K562 (cell line): ENCODE measurements around the gene GABBR1. TPM values are rescaled to one million over a fixed set of nuclear protein-coding genes. Genes with fewer than 3 reads are reported as not detected.

Experiments used
- ATAC-seq: fragments of 200-7000 bp; cut with Tn5 transposase; 3 replicates; pipeline ENCODE4 v1.9.1; 2020; ENCODE audit warnings: moderate library complexity
- BruUV-seq: library from RNA; stranded (reverse); fragments of 400-500 nt; replicated peaks from 2 replicates; lab custom pipeline; 2021; lab: Mats Ljungman, UMichigan
- CTCF ChIA-PET: fragments of 300-600 bp; formaldehyde crosslinking; extraction: SDS; loops from one replicate; lab custom pipeline; 2021; ENCODE audit warnings: low intra/inter-chr PET ratio; lab: Yijun Ruan, JAX
- POLR2A ChIA-PET: fragments of 300-600, 350-650 bp; sonication (Branson Sonifier 250); formaldehyde crosslinking; extraction: SDS; loops from one replicate; lab custom pipeline; 2021; ENCODE audit warnings: antibody characterized with exemption, inconsistent platforms; lab: Yijun Ruan, JAX
- DNase-seq, 4 experiments: peaks; one replicate each; pipeline versions ENCODE4 v3.0.0 to v3.0.0-alpha.2; 2011 to 2018; ENCODE audit warnings: low spot score in 3 of 4, mixed read lengths in 3 of 4; ENCODE audit errors: extremely low read depth in 1 of 4
- FAIRE-seq: peaks from 2 replicates; lab custom pipeline; 2011; peaks lifted over from hg19 to GRCh38; lab: Jason Lieb, UNC
- H2AFZ ChIP-seq: 2 replicates; pipeline ENCODE4 v1.6.0; 2011; ENCODE audit warnings: low read depth, low read length, control low read depth, inconsistent platforms
- H3K27ac ChIP-seq: fragments of 200-600 bp; 3 replicates; pipeline ENCODE4 v1.8.0; 2011; ENCODE audit warnings: low read depth, mild to moderate bottlenecking, control low read depth, inconsistent platforms, low read length, moderate library complexity, mixed read lengths; ENCODE audit errors: extremely low read depth
- H3K27me3 ChIP-seq, 2 experiments: fragments of 300-600 bp in 1 of 2; 2 replicates in 1 of 2; 3 replicates in 1 of 2; pipeline versions ENCODE4 v1.6.0 to v1.8.0; 2011; ENCODE audit warnings: inconsistent platforms in 2 of 2, low read length in 2 of 2, mild to moderate bottlenecking in 1 of 2, mixed read lengths in 1 of 2, moderate library complexity in 1 of 2; ENCODE audit not compliant: control insufficient read depth in 2 of 2, insufficient read depth in 2 of 2
- H3K36me3 ChIP-seq: fragments of 300-600 bp; 3 replicates; pipeline ENCODE4 v1.8.0; 2011; ENCODE audit warnings: mild to moderate bottlenecking, low read length, inconsistent platforms; ENCODE audit not compliant: control insufficient read depth, insufficient read depth
- H3K4me1 ChIP-seq, 2 experiments: fragments of 200-600 bp in 1 of 2; replicated peaks in 1 of 2; 2 replicates in 1 of 2; 3 replicates in 1 of 2; pipeline versions ENCODE4 v1.5.1 to v1.8.0; 2011; ENCODE audit warnings: inconsistent platforms in 2 of 2, low read length in 2 of 2, mild to moderate bottlenecking in 1 of 2, mixed read lengths in 1 of 2, moderate library complexity in 1 of 2; ENCODE audit not compliant: control insufficient read depth in 2 of 2, insufficient read depth in 2 of 2
- H3K4me2 ChIP-seq: 2 replicates; pipeline ENCODE4 v1.6.1; 2011; ENCODE audit warnings: low read length, control low read depth, inconsistent platforms, mixed read lengths; ENCODE audit not compliant: insufficient read depth
- H3K4me3 ChIP-seq: fragments of 200-600 bp; sonication (generic), shearing (Covaris generic); 2 replicates; pipeline ENCODE4 v1.5.1; 2016; ENCODE audit warnings: control low read depth, inconsistent platforms
- H3K79me2 ChIP-seq: fragments of 200-600 bp; 3 replicates; pipeline ENCODE4 v1.8.0; 2011; ENCODE audit warnings: low read length, inconsistent platforms; ENCODE audit not compliant: control insufficient read depth, insufficient read depth
- H3K9ac ChIP-seq, 2 experiments: 2 replicates each; pipeline versions ENCODE4 v1.6.0 to v1.6.1; 2011; ENCODE audit warnings: low read depth in 2 of 2, low read length in 2 of 2, control low read depth in 1 of 2, inconsistent platforms in 1 of 2, mild to moderate bottlenecking in 1 of 2, mixed read lengths in 1 of 2; ENCODE audit not compliant: insufficient read depth in 1 of 2
- H3K9me1 ChIP-seq: one replicate; pipeline ENCODE4 v1.6.0; 2011; ENCODE audit warnings: inconsistent platforms, mild to moderate bottlenecking, low read length, moderate library complexity; ENCODE audit not compliant: control insufficient read depth, insufficient read depth
- H3K9me3 ChIP-seq: replicated peaks from 2 replicates; pipeline ENCODE4 v1.5.1; 2011; ENCODE audit warnings: low read depth, low read length, inconsistent platforms; ENCODE audit not compliant: control insufficient read depth, insufficient read depth
- H4K20me1 ChIP-seq: replicated peaks from 2 replicates; pipeline ENCODE4 v1.6.1; 2011; ENCODE audit warnings: low read length, inconsistent platforms, mixed read lengths; ENCODE audit not compliant: control insufficient read depth, insufficient read depth
- C11orf30 ChIP-seq: fragments of 450-650 bp; IDR thresholded peaks from 2 replicates; pipeline ENCODE4 v1.6.1; 2016; ENCODE audit warnings: low read depth, mild to moderate bottlenecking
- MAFG ChIP-seq: fragments of 450-650 bp; conservative IDR thresholded peaks from 2 replicates; pipeline ENCODE4 v1.6.1; 2016; ENCODE audit warnings: missing genetic modification characterization, missing compliant biosample characterization
- NFXL1 ChIP-seq: fragments of 450-650 bp; formaldehyde crosslinking; IDR thresholded peaks from 2 replicates; pipeline ENCODE4 v1.4.0; 2021; ENCODE audit warnings: mild to moderate bottlenecking
- SMAD3 ChIP-seq: fragments of 450-650 bp; formaldehyde crosslinking; conservative IDR thresholded peaks from 2 replicates; pipeline ENCODE4 v1.4.0; 2020; ENCODE audit warnings: mild to moderate bottlenecking
- ZNF133 ChIP-seq: fragments of 250-450 bp; sonication (Bioruptor Pico); IDR thresholded peaks from 2 replicates; pipeline ENCODE4 v1.4.0; 2020; ENCODE audit warnings: mild to moderate bottlenecking
- ZNF311 ChIP-seq: fragments of 250-450 bp; sonication (Bioruptor Pico); IDR thresholded peaks from 2 replicates; pipeline ENCODE4 v1.4.0; 2020; ENCODE audit warnings: mild to moderate bottlenecking, moderate library complexity
- ZNF316 ChIP-seq: fragments of 450-650 bp; IDR thresholded peaks from 2 replicates; pipeline ENCODE4 v1.6.1; 2016
- ZNF561 ChIP-seq: fragments of 450-650 bp; formaldehyde crosslinking; conservative IDR thresholded peaks from 2 replicates; pipeline ENCODE4 v1.4.0; 2020; ENCODE audit warnings: mild to moderate bottlenecking, moderate library complexity
- WGBS: fragments of 100-300 bp; shearing (Covaris generic); methylation state at CpG from one replicate; pipeline ENCODE4 v1.1.6; 2016; ENCODE audit warnings: low coverage, mixed read lengths; ENCODE audit not compliant: insufficient coverage; ENCODE audit errors: missing lambda C conversion rate; 5-methylcytosine and 5-hydroxymethylcytosine counted together
- in situ Hi-C: fragments of 300-500 bp; cut with MboI; formaldehyde crosslinking; loops from 4 replicates; pipeline ENCODE4 v1.15.0; 2018; ENCODE audit warnings: inconsistent platforms, mixed read lengths
- intact Hi-C: fragments of 100-400 bp; cut with micrococcal nuclease; formaldehyde crosslinking; loops from 2 replicates; pipeline ENCODE4 v1.14.2; 2022
- polyA plus RNA-seq, 8 experiments: library from polyadenylated mRNA; depleted of rRNA in 4 of 8; stranded (reverse) in 5 of 8; unstranded in 3 of 8; fragments of >200 nt; fragmentation: Nextera tagmentation in 2 of 8; fragmentation: Illumina TruSeq in 1 of 8; extraction: Ambion mirVana in 2 of 8; extraction: Trizol in 1 of 8; gene quantifications; 2 replicates each; pipeline versions ENCODE4 v1.2.1 to v1.2.3, GENCODE V29; 2011 to 2014; ENCODE audit warnings: inconsistent platforms in 1 of 8, missing spikeins in 1 of 8
- total RNA-seq, 7 experiments: library from RNA; depleted of rRNA in 6 of 7; stranded (reverse); fragments of >200 nt in 6 of 7; fragmentation: Illumina TruSeq in 2 of 7; extraction: Trizol in 2 of 7; gene quantifications; 2 replicates each; pipeline versions ENCODE4 v1.2.1 to v1.2.3, GENCODE V29; 2011 to 2021; ENCODE audit warnings: low replicate concordance in 1 of 7
- TF ChIP-seq, protein P1 (sequence below): fragments of 250-450 bp; sonication (Bioruptor Pico); IDR thresholded peaks from 2 replicates; pipeline ENCODE4 v1.8.0; 2022; ENCODE audit warnings: moderate library complexity, mild to moderate bottlenecking, inconsistent platforms
- TF ChIP-seq, protein P2 (sequence below), 2 experiments: fragments of 450-650 bp; IDR thresholded peaks; 2 replicates each; pipeline ENCODE4 v1.6.1; 2018; ENCODE audit warnings: mild to moderate bottlenecking in 2 of 2, low read depth in 1 of 2; ENCODE audit not compliant: partially characterized antibody in 2 of 2

Gene GABBR1
- total and polyA plus RNA-seq, 9 of the 15 experiments (the other 6 are each of a cell fraction or from before 2014, with no cell fraction given): 2.2 to 48.3 (median 20.8) TPM

DNA sequence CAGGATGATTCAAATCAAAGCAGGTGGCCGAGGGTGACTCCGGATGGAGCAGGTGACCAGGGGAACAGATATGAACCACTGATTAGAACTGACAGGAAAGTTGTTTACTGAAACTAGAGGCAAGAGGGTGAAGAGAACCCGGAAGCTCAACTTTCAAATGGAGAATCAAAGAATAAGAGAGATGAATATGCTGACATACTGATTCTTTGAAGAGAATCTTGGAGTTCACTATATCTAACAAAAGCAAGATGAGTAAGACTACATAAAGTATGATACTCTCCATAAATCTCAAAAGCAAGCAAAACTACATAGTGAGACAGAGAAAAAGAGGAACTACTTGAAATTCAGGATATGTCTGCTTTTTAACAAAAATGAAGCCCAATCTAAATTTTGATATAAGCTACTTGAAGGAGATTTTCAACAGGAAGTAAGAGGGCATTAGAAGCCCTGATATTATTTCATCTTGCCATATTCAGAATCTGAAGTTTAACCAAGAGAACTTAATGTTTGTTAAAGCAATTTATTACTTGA lies 69.5 kb downstream of the GABBR1 start:
- WGBS: 0% methylated on average over 3 of the region's 3 CpGs
- Histone ChIP-seq H3K79me2 (no peaks in the 10 kb centered on the region), H3K9me3 (no peaks in the 10 kb centered on the region), H3K4me3 (no peak overlapping the region), H4K20me1 (no peaks in the 10 kb centered on the region), H3K9ac (no peak overlapping the region), H3K27ac (no peak overlapping the region), H3K27me3 (peaks cover 13 to 21% of the 10 kb centered on the region in 2 experiments), H3K9me1 (no peaks in the 10 kb centered on the region), H3K36me3 (no peaks in the 10 kb centered on the region), H3K4me1 (no peaks in the 10 kb centered on the region; a peak in 1 of 5 replicates), H2AFZ (no peak overlapping the region), H3K4me2 (no peak overlapping the region)
- no TSS peak for BruUV-seq
- DNase-seq (no peak), ATAC-seq (no peak), FAIRE-seq (no peak)
- CTCF ChIA-PET: no interaction called here
- POLR2A ChIA-PET: interaction anchor here (1.3 kb wide), 1 partner anchor 14 kb away, joined by 5 read pairs; no protein-coding TSS in a partner anchor
- TF ChIP-seq ZNF311 (CRISPR knock-in tag): no peak
- peak; percentile 74 for TF ChIP-seq ZNF316
- TF ChIP-seq MAFG (tag): 0 out of 2 replicates have a peak, but pooled peaks have one; percentile 8
- TF ChIP-seq C11orf30: peak; percentile 66; the same call in 1 of the 2 replicates
- no peak for TF ChIP-seq ZNF133 (CRISPR knock-in tag)
- in situ Hi-C loops: no loop called here
- intact Hi-C loops: no loop called here

DNA sequence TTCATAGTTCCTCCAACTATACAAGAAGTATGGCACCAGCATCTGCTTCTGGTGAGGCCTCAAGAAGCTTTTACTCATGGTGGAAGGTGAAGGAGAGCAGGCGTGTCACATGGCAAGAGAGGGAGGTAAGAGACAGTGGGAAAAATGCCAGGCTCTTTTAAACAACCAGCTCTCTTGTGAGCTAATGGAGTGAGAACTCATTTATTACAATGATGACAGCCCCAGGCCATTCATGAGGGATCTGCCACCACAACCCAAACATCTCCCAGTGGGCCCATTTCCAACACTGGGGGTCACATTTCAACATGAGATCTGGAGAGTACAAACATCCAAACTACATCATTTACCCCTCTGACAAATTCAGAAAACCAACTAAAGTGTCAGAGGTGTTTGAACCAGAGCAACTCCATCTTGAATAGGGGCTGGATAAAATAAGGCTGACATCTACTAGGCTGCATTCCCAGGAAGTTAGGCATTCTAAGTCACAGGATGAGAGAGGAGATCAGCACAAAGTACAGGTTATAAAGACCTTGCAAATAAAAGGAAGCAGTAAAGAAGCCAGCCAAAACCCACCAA lies 71.3 kb downstream of the GABBR1 start:
- H3K27me3 ChIP-seq: peaks cover 14 to 23% of the 10 kb centered on the region in 2 experiments; a peak in 4 of 5 replicates
- in situ Hi-C loops (no loop called here), intact Hi-C loops (no loop called here)
- H4K20me1 ChIP-seq: no peaks in the 10 kb centered on the region
- no peak overlapping the region for H2AFZ ChIP-seq
- no peak overlapping the region for H3K27ac ChIP-seq
- POLR2A ChIA-PET: no interaction called here
- CTCF ChIA-PET: no interaction called here
- WGBS: 0% methylated on average over 1 of the region's 1 CpG
- DNase-seq: no peak
- ATAC-seq: no peak
- no peak for FAIRE-seq
- H3K4me1 ChIP-seq: no peaks in the 10 kb centered on the region; a peak in 1 of 5 replicates
- no peak overlapping the region for H3K4me3 ChIP-seq
- no peaks in the 10 kb centered on the region for H3K36me3 ChIP-seq
- H3K9me1 ChIP-seq: no peaks in the 10 kb centered on the region
- H3K9ac ChIP-seq: no peak overlapping the region
- no TSS peak for BruUV-seq
- no peaks in the 10 kb centered on the region for H3K9me3 ChIP-seq
- no peak overlapping the region for H3K4me2 ChIP-seq
- H3K79me2 ChIP-seq: no peaks in the 10 kb centered on the region
- TF ChIP-seq ZNF561 (CRISPR knock-in tag) (no peak), NFXL1 (no peak), SMAD3 (CRISPR knock-in tag) (0 out of 2 replicates have a peak, but pooled peaks have one; percentile 12)
- TF ChIP-seq, protein P1, sequence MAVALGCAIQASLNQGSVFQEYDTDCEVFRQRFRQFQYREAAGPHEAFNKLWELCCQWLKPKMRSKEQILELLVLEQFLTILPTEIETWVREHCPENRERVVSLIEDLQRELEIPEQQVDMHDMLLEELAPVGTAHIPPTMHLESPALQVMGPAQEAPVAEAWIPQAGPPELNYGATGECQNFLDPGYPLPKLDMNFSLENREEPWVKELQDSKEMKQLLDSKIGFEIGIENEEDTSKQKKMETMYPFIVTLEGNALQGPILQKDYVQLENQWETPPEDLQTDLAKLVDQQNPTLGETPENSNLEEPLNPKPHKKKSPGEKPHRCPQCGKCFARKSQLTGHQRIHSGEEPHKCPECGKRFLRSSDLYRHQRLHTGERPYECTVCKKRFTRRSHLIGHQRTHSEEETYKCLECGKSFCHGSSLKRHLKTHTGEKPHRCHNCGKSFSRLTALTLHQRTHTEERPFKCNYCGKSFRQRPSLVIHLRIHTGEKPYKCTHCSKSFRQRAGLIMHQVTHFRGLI (CRISPR knock-in tag): peak; percentile 44; the same call in 1 of the 2 replicates
- TF ChIP-seq, protein P2, sequence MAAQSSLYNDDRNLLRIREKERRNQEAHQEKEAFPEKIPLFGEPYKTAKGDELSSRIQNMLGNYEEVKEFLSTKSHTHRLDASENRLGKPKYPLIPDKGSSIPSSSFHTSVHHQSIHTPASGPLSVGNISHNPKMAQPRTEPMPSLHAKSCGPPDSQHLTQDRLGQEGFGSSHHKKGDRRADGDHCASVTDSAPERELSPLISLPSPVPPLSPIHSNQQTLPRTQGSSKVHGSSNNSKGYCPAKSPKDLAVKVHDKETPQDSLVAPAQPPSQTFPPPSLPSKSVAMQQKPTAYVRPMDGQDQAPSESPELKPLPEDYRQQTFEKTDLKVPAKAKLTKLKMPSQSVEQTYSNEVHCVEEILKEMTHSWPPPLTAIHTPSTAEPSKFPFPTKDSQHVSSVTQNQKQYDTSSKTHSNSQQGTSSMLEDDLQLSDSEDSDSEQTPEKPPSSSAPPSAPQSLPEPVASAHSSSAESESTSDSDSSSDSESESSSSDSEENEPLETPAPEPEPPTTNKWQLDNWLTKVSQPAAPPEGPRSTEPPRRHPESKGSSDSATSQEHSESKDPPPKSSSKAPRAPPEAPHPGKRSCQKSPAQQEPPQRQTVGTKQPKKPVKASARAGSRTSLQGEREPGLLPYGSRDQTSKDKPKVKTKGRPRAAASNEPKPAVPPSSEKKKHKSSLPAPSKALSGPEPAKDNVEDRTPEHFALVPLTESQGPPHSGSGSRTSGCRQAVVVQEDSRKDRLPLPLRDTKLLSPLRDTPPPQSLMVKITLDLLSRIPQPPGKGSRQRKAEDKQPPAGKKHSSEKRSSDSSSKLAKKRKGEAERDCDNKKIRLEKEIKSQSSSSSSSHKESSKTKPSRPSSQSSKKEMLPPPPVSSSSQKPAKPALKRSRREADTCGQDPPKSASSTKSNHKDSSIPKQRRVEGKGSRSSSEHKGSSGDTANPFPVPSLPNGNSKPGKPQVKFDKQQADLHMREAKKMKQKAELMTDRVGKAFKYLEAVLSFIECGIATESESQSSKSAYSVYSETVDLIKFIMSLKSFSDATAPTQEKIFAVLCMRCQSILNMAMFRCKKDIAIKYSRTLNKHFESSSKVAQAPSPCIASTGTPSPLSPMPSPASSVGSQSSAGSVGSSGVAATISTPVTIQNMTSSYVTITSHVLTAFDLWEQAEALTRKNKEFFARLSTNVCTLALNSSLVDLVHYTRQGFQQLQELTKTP (IDR thresholded peaks at IDR 0.05; ENCODE audit: low read depth in 1 of 2, partially characterized antibody in 2 of 2): no peak
